ENCODE measurements around the gene GPR155. TPM values are rescaled to one million over a fixed set of nuclear protein-coding genes. Genes with fewer than 3 reads are reported as not detected.

GPR155 gene
- total and polyA plus RNA-seq, 2 donors (not counting 1 experiment from before 2014, with no cell fraction given) = 4.2 to 17.6 TPM

DNA sequence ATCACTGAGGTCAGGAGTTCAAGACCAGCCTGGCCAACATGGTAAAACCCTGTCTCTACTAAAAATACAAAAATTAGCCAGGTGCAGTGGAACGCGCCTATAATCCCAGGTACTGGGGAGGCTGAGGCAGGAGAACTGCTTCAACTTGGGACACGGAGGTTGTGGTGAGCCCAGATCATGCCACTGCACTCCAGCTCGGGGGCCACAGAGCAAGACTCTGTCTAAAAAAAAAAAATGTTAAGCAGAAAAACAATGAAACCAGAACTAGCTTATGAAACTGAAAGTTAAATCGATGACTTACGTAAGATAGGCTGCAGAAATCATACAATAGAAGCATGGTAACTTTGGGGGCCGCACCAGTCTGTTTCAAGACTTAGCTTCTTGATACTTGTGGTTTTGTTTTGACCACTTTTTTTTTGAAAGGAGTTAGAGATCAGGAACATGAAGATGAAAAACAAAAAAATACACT, 6.2 kb upstream of the GPR155 start:
- Histone ChIP-seq H3K9me3 (ENCODE audit: control extremely low read depth in 1 of 3, control insufficient read depth in 2 of 3, insufficient read depth in 1 of 3, low read length in 2 of 3) (no peaks in the 10 kb centered on the region), H3K9ac (ENCODE audit: low read length) (peak overlapping the region; percentile 57), H3K4me3 (ENCODE audit: control extremely low read depth in 1 of 5, extremely low read depth in 1 of 5, insufficient read depth in 1 of 5, low read depth in 2 of 5, low read length in 4 of 5) (peak overlapping the region in 3 of 5 experiments; percentile 34 to 50 (median 37)), H4K20me1 (ENCODE audit: control insufficient read depth, insufficient read depth, low read length, poor library complexity, severe bottlenecking) (no peaks in the 10 kb centered on the region), H3K4me1 (ENCODE audit: control insufficient read depth in 2 of 2, insufficient read depth in 2 of 2, low read length in 2 of 2) (peaks cover 30 to 32% of the 10 kb centered on the region in 2 donors), H3K4me2 (replicated peaks; ENCODE audit: low read depth, low read length, poor library complexity, severe bottlenecking) (peak overlapping the region; percentile 77), H2AFZ (ENCODE audit: insufficient read depth, low read depth, low read length, poor library complexity, severe bottlenecking) (peak overlapping the region; percentile 60), H3K27ac (ENCODE audit: low read length in 2 of 2) (peak overlapping the region; percentile 82 to 94), H3K79me2 (ENCODE audit: control insufficient read depth, insufficient read depth, low read length) (no peaks in the 10 kb centered on the region), H3K27me3 (replicated peaks in 1 of 4; ENCODE audit: control extremely low read depth in 1 of 4, control insufficient read depth in 3 of 4, insufficient read depth in 4 of 4, low read length in 3 of 4) (no peaks in the 10 kb centered on the region), H3K36me3 (replicated peaks in 1 of 2; ENCODE audit: control extremely low read depth in 1 of 2, control insufficient read depth in 1 of 2, extremely low read depth in 1 of 2, insufficient read depth in 2 of 2, low read length in 1 of 2) (no peaks in the 10 kb centered on the region)
- ATAC-seq (ENCODE audit: low read depth) = peak; percentile 95
- H3K4me1 Mint-ChIP-seq = peaks cover 51% of the 10 kb centered on the region
- peak; percentile 89 for DNase-seq
- H3K27ac Mint-ChIP-seq = peak overlapping the region; percentile 94
- H3K4me3 Mint-ChIP-seq = peak overlapping the region; percentile 84
- no peaks in the 10 kb centered on the region for H3K9me3 Mint-ChIP-seq (ENCODE audit: insufficient read depth)
- H3K27me3 Mint-ChIP-seq = no peaks in the 10 kb centered on the region
- CTCF ChIA-PET = interaction anchor here (0.9 to 3.4 kb wide), 9 partner anchors 11 to 108 kb away, joined by 3 to 31 read pairs (median 4); partner anchors contain the start of gene WIPF1
- intact Hi-C loops (cut with micrococcal nuclease) = loop anchor here (2.0 to 10.0 kb wide), 3 partner anchors 30 to 248 kb away; partner anchors contain the start of gene OLA1
- POLR2A ChIA-PET = interaction anchor here (0.7 to 1.3 kb wide), 4 partner anchors 12 to 101 kb away, joined by 3 to 7 read pairs (median 4); no protein-coding TSS in a partner anchor
- no peak for TF ChIP-seq EZH2 (IDR thresholded peaks at IDR 0.05; ENCODE audit: borderline replicate concordance, insufficient read depth, low read depth, low read length, poor library complexity, severe bottlenecking)
- TF ChIP-seq, protein P1, sequence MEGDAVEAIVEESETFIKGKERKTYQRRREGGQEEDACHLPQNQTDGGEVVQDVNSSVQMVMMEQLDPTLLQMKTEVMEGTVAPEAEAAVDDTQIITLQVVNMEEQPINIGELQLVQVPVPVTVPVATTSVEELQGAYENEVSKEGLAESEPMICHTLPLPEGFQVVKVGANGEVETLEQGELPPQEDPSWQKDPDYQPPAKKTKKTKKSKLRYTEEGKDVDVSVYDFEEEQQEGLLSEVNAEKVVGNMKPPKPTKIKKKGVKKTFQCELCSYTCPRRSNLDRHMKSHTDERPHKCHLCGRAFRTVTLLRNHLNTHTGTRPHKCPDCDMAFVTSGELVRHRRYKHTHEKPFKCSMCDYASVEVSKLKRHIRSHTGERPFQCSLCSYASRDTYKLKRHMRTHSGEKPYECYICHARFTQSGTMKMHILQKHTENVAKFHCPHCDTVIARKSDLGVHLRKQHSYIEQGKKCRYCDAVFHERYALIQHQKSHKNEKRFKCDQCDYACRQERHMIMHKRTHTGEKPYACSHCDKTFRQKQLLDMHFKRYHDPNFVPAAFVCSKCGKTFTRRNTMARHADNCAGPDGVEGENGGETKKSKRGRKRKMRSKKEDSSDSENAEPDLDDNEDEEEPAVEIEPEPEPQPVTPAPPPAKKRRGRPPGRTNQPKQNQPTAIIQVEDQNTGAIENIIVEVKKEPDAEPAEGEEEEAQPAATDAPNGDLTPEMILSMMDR (IDR thresholded peaks at IDR 0.05) = no peak
- WGBS (ENCODE audit: insufficient coverage) = 47% methylated on average over 3 of the region's 7 CpGs

DNA sequence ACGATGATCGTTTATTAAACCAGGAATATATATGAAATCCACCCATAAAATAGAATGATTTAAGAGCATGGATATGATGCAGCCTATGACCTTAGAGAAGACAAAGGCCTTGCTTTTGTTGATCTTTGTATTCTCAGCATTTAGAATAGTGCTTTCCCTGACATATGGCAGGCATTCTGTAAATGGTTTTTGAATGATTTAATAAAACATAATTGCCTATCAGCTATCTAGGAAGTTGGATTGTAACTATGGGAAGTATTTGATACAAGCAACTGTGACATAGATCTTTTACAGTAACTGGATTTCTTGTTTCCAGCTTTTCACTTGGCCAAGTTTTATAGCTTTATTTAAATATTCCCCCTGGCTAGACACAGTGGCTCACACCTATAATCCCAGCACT, 5.1 kb upstream of the GPR155 start:
- peak overlapping the region; percentile 94 for H3K27ac Mint-ChIP-seq
- POLR2A ChIA-PET = no interaction called here
- Histone ChIP-seq H3K4me1 (ENCODE audit: control insufficient read depth in 2 of 2, insufficient read depth in 2 of 2, low read length in 2 of 2) (peaks cover 30 to 37% of the 10 kb centered on the region in 2 donors), H3K79me2 (ENCODE audit: control insufficient read depth, insufficient read depth, low read length) (no peaks in the 10 kb centered on the region), H3K9ac (ENCODE audit: low read length) (no peak overlapping the region), H3K4me3 (ENCODE audit: control extremely low read depth in 1 of 5, extremely low read depth in 1 of 5, insufficient read depth in 1 of 5, low read depth in 2 of 5, low read length in 4 of 5) (no peak overlapping the region), H3K27me3 (replicated peaks in 1 of 4; ENCODE audit: control extremely low read depth in 1 of 4, control insufficient read depth in 3 of 4, insufficient read depth in 4 of 4, low read length in 3 of 4) (no peaks in the 10 kb centered on the region), H3K9me3 (ENCODE audit: control extremely low read depth in 1 of 3, control insufficient read depth in 2 of 3, insufficient read depth in 1 of 3, low read length in 2 of 3) (no peaks in the 10 kb centered on the region), H2AFZ (ENCODE audit: insufficient read depth, low read depth, low read length, poor library complexity, severe bottlenecking) (no peak overlapping the region), H3K27ac (ENCODE audit: low read length in 2 of 2) (peak overlapping the region in 1 of 2 donors; percentile 94), H3K4me2 (replicated peaks; ENCODE audit: low read depth, low read length, poor library complexity, severe bottlenecking) (no peak overlapping the region), H4K20me1 (ENCODE audit: control insufficient read depth, insufficient read depth, low read length, poor library complexity, severe bottlenecking) (no peaks in the 10 kb centered on the region), H3K36me3 (replicated peaks in 1 of 2; ENCODE audit: control extremely low read depth in 1 of 2, control insufficient read depth in 1 of 2, extremely low read depth in 1 of 2, insufficient read depth in 2 of 2, low read length in 1 of 2) (no peaks in the 10 kb centered on the region)
- H3K27me3 Mint-ChIP-seq = no peaks in the 10 kb centered on the region
- H3K9me3 Mint-ChIP-seq (ENCODE audit: insufficient read depth) = no peaks in the 10 kb centered on the region
- ATAC-seq (ENCODE audit: low read depth) = no peak
- CTCF ChIA-PET = interaction anchor here (0.8 to 3.4 kb wide), 5 partner anchors 9 to 109 kb away, joined by 3 to 31 read pairs (median 4); no protein-coding TSS in a partner anchor
- no peak for DNase-seq
- no peak for TF ChIP-seq EZH2 (IDR thresholded peaks at IDR 0.05; ENCODE audit: borderline replicate concordance, insufficient read depth, low read depth, low read length, poor library complexity, severe bottlenecking)
- TF ChIP-seq, protein P1 (IDR thresholded peaks at IDR 0.05) = no peak
- intact Hi-C loops (cut with micrococcal nuclease) = loop anchor here (2.0 to 10.0 kb wide), 3 partner anchors 31 to 247 kb away; partner anchors contain the start of gene OLA1
- WGBS (ENCODE audit: insufficient coverage) = no CpG with 5 or more reads among the region's 2 CpGs
- peaks cover 55% of the 10 kb centered on the region for H3K4me1 Mint-ChIP-seq
- no peak overlapping the region for H3K4me3 Mint-ChIP-seq

Measured in B cell (primary cell).